Ishikawa (cell line): ENCODE measurements around the gene PRR35.
A peak's percentile ranks its signal among the peaks of the same experiment; 100 is the strongest.

ENCODE experiments used
- CEBPB ChIP-seq: IDR thresholded peaks from 2 replicates; pipeline ENCODE4 v1.6.1; 2012
- CREB1 ChIP-seq: IDR thresholded peaks from 2 replicates; pipeline ENCODE4 v1.6.1; 2012; ENCODE audit warnings: low read depth
- EGR1 ChIP-seq: IDR thresholded peaks from 2 replicates; pipeline ENCODE4 v1.6.1; 2012
- EP300 ChIP-seq: IDR thresholded peaks from 2 replicates; pipeline ENCODE4 v1.6.1; 2012; ENCODE audit warnings: borderline replicate concordance
- FOXM1 ChIP-seq: IDR thresholded peaks from 2 replicates; pipeline ENCODE4 v1.6.1; 2012; ENCODE audit warnings: low read depth, borderline replicate concordance
- NFIC ChIP-seq: IDR thresholded peaks from 2 replicates; pipeline ENCODE4 v1.6.1; 2012
- RAD21 ChIP-seq: IDR thresholded peaks from 2 replicates; pipeline ENCODE4 v1.6.1; 2012; ENCODE audit warnings: low read depth
- TAF1 ChIP-seq: IDR thresholded peaks from 2 replicates; pipeline ENCODE4 v1.6.1; 2012; ENCODE audit warnings: low read depth, mild to moderate bottlenecking
- TCF12 ChIP-seq: IDR thresholded peaks from 2 replicates; pipeline ENCODE4 v1.6.1; 2012; ENCODE audit warnings: low read depth
- TEAD4 ChIP-seq: IDR thresholded peaks from 2 replicates; pipeline ENCODE4 v1.6.1; 2012
- YY1 ChIP-seq: IDR thresholded peaks from 2 replicates; pipeline ENCODE4 v1.6.1; 2012; ENCODE audit warnings: low read depth
- ZBTB7A ChIP-seq: IDR thresholded peaks from 2 replicates; pipeline ENCODE4 v1.6.1; 2012; ENCODE audit warnings: low read depth
- TF ChIP-seq, protein P1 (sequence below): IDR thresholded peaks from 2 replicates; pipeline ENCODE4 v1.6.1; 2012; ENCODE audit warnings: low read depth, mild to moderate bottlenecking
- TF ChIP-seq, protein P2 (sequence below): IDR thresholded peaks from 2 replicates; pipeline ENCODE4 v1.6.1; 2012
- TF ChIP-seq, protein P3 (sequence below): IDR thresholded peaks from 2 replicates; pipeline ENCODE4 v1.6.1; 2012

PRR35 gene

DNA sequence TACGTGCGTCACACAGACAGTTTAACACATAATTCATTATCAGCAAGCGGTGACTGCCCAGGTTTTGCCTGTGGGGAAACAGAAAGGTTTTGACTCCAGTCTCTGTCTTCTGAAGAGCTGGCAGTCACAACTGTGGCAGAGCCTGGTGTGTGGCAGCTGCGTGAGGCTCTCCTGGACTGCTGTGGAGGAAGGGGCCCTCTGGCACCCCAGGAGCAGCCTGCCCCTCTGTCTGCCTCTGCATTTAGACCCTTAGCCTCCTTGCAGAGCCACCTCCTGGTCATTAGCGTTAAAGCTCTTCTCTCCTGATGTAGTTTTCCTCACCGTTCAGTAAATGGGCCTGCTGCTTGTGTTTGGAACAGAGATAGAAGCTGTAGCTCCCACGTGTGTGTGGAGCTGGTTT, 40.6 kb downstream of the PRR35 start:
- no peak for TF ChIP-seq CEBPB
- TF ChIP-seq TEAD4 = no peak
- TF ChIP-seq ZBTB7A = no peak
- TF ChIP-seq, protein P1, sequence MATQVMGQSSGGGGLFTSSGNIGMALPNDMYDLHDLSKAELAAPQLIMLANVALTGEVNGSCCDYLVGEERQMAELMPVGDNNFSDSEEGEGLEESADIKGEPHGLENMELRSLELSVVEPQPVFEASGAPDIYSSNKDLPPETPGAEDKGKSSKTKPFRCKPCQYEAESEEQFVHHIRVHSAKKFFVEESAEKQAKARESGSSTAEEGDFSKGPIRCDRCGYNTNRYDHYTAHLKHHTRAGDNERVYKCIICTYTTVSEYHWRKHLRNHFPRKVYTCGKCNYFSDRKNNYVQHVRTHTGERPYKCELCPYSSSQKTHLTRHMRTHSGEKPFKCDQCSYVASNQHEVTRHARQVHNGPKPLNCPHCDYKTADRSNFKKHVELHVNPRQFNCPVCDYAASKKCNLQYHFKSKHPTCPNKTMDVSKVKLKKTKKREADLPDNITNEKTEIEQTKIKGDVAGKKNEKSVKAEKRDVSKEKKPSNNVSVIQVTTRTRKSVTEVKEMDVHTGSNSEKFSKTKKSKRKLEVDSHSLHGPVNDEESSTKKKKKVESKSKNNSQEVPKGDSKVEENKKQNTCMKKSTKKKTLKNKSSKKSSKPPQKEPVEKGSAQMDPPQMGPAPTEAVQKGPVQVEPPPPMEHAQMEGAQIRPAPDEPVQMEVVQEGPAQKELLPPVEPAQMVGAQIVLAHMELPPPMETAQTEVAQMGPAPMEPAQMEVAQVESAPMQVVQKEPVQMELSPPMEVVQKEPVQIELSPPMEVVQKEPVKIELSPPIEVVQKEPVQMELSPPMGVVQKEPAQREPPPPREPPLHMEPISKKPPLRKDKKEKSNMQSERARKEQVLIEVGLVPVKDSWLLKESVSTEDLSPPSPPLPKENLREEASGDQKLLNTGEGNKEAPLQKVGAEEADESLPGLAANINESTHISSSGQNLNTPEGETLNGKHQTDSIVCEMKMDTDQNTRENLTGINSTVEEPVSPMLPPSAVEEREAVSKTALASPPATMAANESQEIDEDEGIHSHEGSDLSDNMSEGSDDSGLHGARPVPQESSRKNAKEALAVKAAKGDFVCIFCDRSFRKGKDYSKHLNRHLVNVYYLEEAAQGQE = no peak
- no peak for TF ChIP-seq EGR1
- TF ChIP-seq NFIC = no peak
- TF ChIP-seq, protein P2, sequence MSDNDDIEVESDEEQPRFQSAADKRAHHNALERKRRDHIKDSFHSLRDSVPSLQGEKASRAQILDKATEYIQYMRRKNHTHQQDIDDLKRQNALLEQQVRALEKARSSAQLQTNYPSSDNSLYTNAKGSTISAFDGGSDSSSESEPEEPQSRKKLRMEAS = no peak
- no peak for TF ChIP-seq RAD21
- TF ChIP-seq, protein P3, sequence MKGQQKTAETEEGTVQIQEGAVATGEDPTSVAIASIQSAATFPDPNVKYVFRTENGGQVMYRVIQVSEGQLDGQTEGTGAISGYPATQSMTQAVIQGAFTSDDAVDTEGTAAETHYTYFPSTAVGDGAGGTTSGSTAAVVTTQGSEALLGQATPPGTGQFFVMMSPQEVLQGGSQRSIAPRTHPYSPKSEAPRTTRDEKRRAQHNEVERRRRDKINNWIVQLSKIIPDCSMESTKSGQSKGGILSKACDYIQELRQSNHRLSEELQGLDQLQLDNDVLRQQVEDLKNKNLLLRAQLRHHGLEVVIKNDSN = no peak
- TF ChIP-seq FOXM1 = no peak
- no peak for TF ChIP-seq CREB1
- TF ChIP-seq YY1 = no peak
- TF ChIP-seq TCF12 = no peak

DNA sequence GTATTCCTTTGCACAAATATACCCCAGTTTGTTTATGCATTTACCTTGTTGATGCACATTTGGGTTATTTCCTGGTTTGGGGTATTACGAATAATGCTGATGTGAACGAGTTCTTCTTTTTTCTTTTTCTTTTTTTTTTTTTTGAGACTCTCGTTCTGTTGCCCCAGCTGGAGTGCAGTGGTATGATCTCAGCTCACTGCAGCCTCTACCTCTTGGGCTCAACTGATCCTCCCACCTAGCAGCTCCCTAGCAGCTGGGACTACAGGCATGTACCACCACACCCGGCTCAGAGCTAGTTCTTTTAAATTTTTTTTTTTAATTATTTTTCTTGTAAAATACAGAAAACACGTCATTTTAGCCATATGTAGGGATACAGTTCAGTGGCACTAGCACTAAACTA, 43.7 kb downstream of the PRR35 start:
- TF ChIP-seq, protein P2 = no peak
- TF ChIP-seq CEBPB (no peak), TCF12 (no peak), EGR1 (no peak), YY1 (no peak)

DNA sequence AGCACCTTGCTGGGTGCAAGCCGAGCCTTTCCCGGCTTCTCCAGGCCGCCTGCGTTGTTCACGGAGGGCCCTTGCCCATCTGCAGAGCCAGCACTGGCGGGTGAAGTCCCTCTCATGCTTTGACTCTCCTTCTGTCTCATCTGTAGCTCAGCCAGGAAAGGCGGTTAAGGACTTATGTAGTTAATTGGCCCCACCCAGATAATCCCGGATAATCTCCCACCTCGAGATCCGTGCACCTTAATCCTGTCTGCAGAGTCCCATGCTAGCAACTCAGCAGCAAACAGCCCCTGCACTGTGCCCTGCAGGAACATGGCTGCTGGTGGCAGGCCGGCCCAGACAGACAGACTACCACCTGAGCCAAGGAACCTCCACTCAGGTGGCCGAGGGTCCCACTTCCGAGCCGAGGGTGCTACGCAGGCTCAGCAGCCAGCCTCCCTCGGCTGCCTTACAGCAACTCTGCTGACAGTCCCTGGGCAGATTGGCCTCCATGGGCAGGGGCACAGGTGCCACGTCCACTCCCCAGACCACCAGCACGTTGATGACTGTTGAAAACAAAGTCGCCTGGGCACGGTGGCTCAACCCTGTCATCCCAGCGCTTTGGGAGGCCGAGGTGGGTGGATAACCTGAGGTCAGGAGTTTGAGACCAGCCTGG, 46.6 kb downstream of the PRR35 start:
- TF ChIP-seq TAF1 (no peak), NFIC (no peak), YY1 (no peak), CEBPB (no peak), RAD21 (no peak), ZBTB7A (no peak), CREB1 (no peak), TEAD4 (no peak), EP300 (no peak), EGR1 (no peak), FOXM1 (no peak), TCF12 (no peak)
- TF ChIP-seq, protein P3 = no peak
- TF ChIP-seq, protein P2 = no peak
- TF ChIP-seq, protein P1 = no peak

DNA sequence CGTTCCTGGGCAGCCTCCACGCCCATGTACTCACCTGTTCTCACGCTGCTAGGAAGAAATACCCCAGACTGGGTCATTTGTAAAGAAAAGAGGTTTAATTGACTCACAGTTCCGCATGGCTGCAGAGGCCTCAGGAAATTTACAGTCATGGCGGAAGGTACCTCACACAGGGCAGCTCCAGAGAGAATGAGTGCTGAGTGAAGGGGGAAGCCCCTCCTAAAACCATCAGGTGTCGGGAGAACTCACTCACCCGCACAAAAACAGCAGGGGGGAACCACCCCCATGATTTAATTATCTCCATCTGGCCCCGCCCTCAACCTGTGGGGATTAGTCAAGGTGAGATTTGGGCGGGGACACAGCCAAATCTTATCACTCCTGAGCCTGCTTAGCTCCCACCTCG, 47.8 kb downstream of the PRR35 start:
- TF ChIP-seq FOXM1 = no peak
- TF ChIP-seq YY1 = peak; percentile 58
- TF ChIP-seq RAD21 = no peak
- TF ChIP-seq ZBTB7A = no peak
- TF ChIP-seq, protein P1 = no peak
- no peak for TF ChIP-seq TAF1
- TF ChIP-seq, protein P2 = 0 out of 2 replicates have a peak, but pooled peaks have one; percentile 11
- TF ChIP-seq, protein P3 = no peak
- no peak for TF ChIP-seq EGR1
- TF ChIP-seq CREB1 = no peak
- peak; percentile 62 for TF ChIP-seq TCF12
- peak; percentile 41 for TF ChIP-seq TEAD4
- no peak; the same call in 1 of the 2 replicates for TF ChIP-seq EP300
- 0 out of 2 replicates have a peak, but pooled peaks have one; percentile 26 for TF ChIP-seq CEBPB
- TF ChIP-seq NFIC = peak; percentile 14; the same call in 1 of the 2 replicates
